PFSK-1 (cell line): ENCODE data around the gene MRPS26.

Experiments used
- FOXP2 ChIP-seq: optimal IDR thresholded peaks from 2 replicates; pipeline ENCODE3; 2011; ENCODE audit warnings: borderline replicate concordance, control low read depth, inconsistent platforms; ENCODE audit not compliant: insufficient read depth; ENCODE audit errors: extremely low read length, extremely low read depth
- POLR2AphosphoS5 ChIP-seq: IDR thresholded peaks from 2 replicates; pipeline ENCODE4 v1.6.1; 2012; ENCODE audit warnings: low read depth, mild to moderate bottlenecking, control low read depth, low read length, moderate library complexity
- TAF1 ChIP-seq: IDR thresholded peaks from 2 replicates; pipeline ENCODE4 v1.6.1; 2012; ENCODE audit warnings: low read length, control low read depth, borderline replicate concordance; ENCODE audit not compliant: insufficient read depth

- no peak for TF ChIP-seq TAF1
- TF ChIP-seq POLR2AphosphoS5, result no peak
- no peak for TF ChIP-seq FOXP2
These were observed 13.2 kb upstream of the MRPS26 start for GRCh38 chr20:3032624-3033023.
